ENCODE measurements around the gene TRIM41. TPM values are rescaled to one million over a fixed set of nuclear protein-coding genes. Genes with fewer than 3 reads are reported as not detected.
A peak's percentile ranks its signal among the peaks of the same experiment; 100 is the strongest.

The TRIM41 gene
- total and polyA plus RNA-seq, 9 of the 15 experiments (the other 6 are each of a cell fraction or from before 2014, with no cell fraction given): 1.8 to 47.6 (median 20.9) TPM

- TF ChIP-seq, protein P1, sequence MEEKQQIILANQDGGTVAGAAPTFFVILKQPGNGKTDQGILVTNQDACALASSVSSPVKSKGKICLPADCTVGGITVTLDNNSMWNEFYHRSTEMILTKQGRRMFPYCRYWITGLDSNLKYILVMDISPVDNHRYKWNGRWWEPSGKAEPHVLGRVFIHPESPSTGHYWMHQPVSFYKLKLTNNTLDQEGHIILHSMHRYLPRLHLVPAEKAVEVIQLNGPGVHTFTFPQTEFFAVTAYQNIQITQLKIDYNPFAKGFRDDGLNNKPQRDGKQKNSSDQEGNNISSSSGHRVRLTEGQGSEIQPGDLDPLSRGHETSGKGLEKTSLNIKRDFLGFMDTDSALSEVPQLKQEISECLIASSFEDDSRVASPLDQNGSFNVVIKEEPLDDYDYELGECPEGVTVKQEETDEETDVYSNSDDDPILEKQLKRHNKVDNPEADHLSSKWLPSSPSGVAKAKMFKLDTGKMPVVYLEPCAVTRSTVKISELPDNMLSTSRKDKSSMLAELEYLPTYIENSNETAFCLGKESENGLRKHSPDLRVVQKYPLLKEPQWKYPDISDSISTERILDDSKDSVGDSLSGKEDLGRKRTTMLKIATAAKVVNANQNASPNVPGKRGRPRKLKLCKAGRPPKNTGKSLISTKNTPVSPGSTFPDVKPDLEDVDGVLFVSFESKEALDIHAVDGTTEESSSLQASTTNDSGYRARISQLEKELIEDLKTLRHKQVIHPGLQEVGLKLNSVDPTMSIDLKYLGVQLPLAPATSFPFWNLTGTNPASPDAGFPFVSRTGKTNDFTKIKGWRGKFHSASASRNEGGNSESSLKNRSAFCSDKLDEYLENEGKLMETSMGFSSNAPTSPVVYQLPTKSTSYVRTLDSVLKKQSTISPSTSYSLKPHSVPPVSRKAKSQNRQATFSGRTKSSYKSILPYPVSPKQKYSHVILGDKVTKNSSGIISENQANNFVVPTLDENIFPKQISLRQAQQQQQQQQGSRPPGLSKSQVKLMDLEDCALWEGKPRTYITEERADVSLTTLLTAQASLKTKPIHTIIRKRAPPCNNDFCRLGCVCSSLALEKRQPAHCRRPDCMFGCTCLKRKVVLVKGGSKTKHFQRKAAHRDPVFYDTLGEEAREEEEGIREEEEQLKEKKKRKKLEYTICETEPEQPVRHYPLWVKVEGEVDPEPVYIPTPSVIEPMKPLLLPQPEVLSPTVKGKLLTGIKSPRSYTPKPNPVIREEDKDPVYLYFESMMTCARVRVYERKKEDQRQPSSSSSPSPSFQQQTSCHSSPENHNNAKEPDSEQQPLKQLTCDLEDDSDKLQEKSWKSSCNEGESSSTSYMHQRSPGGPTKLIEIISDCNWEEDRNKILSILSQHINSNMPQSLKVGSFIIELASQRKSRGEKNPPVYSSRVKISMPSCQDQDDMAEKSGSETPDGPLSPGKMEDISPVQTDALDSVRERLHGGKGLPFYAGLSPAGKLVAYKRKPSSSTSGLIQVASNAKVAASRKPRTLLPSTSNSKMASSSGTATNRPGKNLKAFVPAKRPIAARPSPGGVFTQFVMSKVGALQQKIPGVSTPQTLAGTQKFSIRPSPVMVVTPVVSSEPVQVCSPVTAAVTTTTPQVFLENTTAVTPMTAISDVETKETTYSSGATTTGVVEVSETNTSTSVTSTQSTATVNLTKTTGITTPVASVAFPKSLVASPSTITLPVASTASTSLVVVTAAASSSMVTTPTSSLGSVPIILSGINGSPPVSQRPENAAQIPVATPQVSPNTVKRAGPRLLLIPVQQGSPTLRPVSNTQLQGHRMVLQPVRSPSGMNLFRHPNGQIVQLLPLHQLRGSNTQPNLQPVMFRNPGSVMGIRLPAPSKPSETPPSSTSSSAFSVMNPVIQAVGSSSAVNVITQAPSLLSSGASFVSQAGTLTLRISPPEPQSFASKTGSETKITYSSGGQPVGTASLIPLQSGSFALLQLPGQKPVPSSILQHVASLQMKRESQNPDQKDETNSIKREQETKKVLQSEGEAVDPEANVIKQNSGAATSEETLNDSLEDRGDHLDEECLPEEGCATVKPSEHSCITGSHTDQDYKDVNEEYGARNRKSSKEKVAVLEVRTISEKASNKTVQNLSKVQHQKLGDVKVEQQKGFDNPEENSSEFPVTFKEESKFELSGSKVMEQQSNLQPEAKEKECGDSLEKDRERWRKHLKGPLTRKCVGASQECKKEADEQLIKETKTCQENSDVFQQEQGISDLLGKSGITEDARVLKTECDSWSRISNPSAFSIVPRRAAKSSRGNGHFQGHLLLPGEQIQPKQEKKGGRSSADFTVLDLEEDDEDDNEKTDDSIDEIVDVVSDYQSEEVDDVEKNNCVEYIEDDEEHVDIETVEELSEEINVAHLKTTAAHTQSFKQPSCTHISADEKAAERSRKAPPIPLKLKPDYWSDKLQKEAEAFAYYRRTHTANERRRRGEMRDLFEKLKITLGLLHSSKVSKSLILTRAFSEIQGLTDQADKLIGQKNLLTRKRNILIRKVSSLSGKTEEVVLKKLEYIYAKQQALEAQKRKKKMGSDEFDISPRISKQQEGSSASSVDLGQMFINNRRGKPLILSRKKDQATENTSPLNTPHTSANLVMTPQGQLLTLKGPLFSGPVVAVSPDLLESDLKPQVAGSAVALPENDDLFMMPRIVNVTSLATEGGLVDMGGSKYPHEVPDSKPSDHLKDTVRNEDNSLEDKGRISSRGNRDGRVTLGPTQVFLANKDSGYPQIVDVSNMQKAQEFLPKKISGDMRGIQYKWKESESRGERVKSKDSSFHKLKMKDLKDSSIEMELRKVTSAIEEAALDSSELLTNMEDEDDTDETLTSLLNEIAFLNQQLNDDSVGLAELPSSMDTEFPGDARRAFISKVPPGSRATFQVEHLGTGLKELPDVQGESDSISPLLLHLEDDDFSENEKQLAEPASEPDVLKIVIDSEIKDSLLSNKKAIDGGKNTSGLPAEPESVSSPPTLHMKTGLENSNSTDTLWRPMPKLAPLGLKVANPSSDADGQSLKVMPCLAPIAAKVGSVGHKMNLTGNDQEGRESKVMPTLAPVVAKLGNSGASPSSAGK (IDR thresholded peaks at IDR 0.05): peak; percentile 85
- TF ChIP-seq, protein P2, sequence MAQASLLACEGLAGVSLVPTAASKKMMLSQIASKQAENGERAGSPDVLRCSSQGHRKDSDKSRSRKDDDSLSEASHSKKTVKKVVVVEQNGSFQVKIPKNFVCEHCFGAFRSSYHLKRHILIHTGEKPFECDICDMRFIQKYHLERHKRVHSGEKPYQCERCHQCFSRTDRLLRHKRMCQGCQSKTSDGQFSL (CRISPR knock-in tag; IDR thresholded peaks at IDR 0.05): peak; percentile 28
- TF ChIP-seq, protein P2 (tag; IDR thresholded peaks at IDR 0.05): no peak
- TF ChIP-seq, protein P3, sequence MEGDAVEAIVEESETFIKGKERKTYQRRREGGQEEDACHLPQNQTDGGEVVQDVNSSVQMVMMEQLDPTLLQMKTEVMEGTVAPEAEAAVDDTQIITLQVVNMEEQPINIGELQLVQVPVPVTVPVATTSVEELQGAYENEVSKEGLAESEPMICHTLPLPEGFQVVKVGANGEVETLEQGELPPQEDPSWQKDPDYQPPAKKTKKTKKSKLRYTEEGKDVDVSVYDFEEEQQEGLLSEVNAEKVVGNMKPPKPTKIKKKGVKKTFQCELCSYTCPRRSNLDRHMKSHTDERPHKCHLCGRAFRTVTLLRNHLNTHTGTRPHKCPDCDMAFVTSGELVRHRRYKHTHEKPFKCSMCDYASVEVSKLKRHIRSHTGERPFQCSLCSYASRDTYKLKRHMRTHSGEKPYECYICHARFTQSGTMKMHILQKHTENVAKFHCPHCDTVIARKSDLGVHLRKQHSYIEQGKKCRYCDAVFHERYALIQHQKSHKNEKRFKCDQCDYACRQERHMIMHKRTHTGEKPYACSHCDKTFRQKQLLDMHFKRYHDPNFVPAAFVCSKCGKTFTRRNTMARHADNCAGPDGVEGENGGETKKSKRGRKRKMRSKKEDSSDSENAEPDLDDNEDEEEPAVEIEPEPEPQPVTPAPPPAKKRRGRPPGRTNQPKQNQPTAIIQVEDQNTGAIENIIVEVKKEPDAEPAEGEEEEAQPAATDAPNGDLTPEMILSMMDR (IDR thresholded peaks at IDR 0.05 in 2 of 3, conservative IDR thresholded peaks at IDR 0.05 in 1 of 3; ENCODE audit: insufficient read depth in 2 of 3, low read depth in 1 of 3, low read length in 3 of 3): 0 out of 6 replicates have a peak, but pooled peaks of 1 of the 3 experiments have one; percentile 31
- no peak for TF ChIP-seq SRF (CRISPR knock-in tag; IDR thresholded peaks at IDR 0.05)
- TF ChIP-seq, protein P4, sequence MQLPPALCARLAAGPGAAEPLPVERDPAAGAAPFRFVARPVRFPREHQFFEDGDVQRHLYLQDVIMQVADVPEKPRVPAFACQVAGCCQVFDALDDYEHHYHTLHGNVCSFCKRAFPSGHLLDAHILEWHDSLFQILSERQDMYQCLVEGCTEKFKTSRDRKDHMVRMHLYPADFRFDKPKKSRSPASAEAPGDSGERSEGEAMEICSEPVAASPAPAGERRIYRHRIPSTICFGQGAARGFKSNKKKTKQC (CRISPR knock-in tag; IDR thresholded peaks at IDR 0.05): no peak
- TF ChIP-seq, protein P5, sequence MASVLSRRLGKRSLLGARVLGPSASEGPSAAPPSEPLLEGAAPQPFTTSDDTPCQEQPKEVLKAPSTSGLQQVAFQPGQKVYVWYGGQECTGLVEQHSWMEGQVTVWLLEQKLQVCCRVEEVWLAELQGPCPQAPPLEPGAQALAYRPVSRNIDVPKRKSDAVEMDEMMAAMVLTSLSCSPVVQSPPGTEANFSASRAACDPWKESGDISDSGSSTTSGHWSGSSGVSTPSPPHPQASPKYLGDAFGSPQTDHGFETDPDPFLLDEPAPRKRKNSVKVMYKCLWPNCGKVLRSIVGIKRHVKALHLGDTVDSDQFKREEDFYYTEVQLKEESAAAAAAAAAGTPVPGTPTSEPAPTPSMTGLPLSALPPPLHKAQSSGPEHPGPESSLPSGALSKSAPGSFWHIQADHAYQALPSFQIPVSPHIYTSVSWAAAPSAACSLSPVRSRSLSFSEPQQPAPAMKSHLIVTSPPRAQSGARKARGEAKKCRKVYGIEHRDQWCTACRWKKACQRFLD (CRISPR knock-in tag; IDR thresholded peaks at IDR 0.05): no peak
- no peak for TF ChIP-seq PHF20 (IDR thresholded peaks at IDR 0.05; ENCODE audit: partially characterized antibody)
- TF ChIP-seq, protein P6, sequence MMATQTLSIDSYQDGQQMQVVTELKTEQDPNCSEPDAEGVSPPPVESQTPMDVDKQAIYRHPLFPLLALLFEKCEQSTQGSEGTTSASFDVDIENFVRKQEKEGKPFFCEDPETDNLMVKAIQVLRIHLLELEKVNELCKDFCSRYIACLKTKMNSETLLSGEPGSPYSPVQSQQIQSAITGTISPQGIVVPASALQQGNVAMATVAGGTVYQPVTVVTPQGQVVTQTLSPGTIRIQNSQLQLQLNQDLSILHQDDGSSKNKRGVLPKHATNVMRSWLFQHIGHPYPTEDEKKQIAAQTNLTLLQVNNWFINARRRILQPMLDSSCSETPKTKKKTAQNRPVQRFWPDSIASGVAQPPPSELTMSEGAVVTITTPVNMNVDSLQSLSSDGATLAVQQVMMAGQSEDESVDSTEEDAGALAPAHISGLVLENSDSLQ (IDR thresholded peaks at IDR 0.05): peak; percentile 67
Observed at GRCh38 chr5:181222630-181223057, 437 bp upstream of the TRIM41 start (continued).

All from K562 (cell line).